CD4-positive, alpha-beta T cell treated with Interleukin-1 beta for 1 hour (primary cell): ENCODE measurements around the gene CEP126.

Experiments used
- DNase-seq, 2 donors: peaks; one replicate each; pipeline ENCODE4 v3.0.0-alpha.2; 2020 to 2022

Gene CEP126, protein sequence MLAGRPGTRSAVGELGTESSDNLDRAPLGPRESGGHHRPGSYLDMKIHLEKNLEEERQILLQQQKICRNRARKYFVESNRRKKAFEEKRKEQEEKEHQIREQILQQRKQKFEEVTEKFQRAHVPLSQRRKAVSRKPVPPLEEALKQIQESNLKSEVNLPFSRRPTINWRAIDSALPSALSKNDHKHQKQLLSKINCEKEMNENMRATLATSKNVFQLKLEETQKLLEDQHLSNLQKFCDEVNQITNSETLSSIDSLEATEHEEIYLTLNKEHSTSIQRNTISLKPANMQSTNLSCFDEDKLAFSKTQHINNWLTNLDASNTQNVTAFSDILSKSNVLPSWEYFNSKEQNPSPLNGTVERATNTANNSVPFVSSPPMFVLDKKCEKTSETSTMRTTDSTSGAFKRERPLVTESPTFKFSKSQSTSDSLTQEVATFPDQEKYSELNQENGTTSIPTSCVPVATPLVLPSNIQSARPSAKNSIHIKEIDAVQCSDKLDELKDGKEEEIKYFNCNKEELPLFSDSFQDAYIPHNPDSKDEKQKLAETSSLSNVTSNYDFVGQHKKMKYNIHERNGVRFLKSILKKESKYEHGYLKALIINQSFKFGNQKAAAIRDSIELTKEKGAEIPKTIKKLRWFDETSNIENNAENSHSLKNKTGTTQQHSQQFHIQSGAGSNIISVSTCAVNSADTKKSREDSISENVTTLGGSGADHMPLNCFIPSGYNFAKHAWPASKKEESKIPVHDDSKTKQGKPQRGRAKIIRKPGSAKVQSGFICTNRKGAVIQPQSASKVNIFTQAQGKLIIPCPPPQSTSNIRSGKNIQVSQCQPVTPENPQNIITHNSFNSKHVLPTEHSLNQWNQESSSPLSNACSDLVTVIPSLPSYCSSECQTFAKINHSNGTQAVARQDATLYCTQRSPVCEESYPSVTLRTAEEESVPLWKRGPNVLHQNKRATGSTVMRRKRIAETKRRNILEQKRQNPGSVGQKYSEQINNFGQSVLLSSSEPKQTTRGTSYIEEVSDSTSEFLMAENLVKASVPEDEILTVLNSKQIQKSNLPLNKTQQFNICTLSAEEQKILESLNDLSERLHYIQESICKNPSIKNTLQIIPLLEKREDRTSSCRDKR

GRCh38 chr11:101914738-101915426 is at the start of gene CEP126:
Gene CEP126 (plus strand): TSS chr11:101915010. CDS start chr11:101915285, 275 bp downstream.
- DNase-seq, result peak; percentile 93 to 94

DNA sequence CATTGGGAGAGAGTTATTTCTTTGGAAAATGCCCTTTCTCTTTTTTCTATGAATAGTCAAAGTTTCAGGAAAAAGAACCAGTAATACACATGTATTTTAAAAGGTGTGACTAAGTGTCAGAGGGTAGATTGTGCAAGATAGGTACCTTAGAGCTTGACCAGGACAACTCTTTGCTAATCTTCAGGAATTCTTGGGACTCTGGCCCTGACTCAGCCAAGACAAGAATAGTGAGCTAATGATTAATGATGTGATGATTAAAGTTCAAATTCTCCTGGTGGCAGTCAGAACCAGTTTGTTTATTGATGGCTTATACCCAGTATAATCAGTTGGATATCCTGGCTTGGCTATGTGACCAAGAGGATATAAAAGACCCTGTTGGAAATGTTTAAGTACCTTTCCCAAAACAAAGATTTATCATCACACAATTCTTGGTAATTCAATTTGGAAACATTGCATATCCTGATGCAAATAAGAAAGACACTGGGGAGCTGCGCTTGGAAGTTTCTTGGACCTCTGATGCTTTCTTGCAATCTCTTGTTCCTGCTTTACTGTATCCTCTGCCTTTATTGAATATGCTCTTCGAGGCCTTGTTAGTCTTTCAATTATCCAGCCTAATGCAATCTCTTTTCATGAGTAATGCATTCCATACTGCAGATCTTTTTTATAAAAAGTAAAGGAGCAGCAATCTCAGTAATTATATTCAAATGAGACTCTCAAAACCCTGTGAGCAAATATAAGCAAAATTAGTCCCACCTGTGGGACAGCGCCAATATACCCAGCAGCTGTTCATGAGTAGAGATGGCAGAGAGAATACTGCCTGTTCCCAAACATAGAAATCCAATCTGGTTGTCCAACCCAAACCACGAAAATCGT is 48.0 kb upstream of the CEP126 start:
- no peak for DNase-seq

GRCh38 chr11:101867951-101868350 is 46.9 kb upstream of the CEP126 start:
- no peak for DNase-seq

- DNase-seq, result no peak
These were observed 44.3 kb upstream of the CEP126 start for GRCh38 chr11:101870510-101870909.

GRCh38 chr11:101872171-101872882 is 42.5 kb upstream of the CEP126 start:
- DNase-seq, result no peak

GRCh38 chr11:101880222-101880621 is 34.6 kb upstream of the CEP126 start:
- DNase-seq, result no peak

GRCh38 chr11:101881586-101881985 is 33.2 kb upstream of the CEP126 start:
- no peak for DNase-seq

DNA sequence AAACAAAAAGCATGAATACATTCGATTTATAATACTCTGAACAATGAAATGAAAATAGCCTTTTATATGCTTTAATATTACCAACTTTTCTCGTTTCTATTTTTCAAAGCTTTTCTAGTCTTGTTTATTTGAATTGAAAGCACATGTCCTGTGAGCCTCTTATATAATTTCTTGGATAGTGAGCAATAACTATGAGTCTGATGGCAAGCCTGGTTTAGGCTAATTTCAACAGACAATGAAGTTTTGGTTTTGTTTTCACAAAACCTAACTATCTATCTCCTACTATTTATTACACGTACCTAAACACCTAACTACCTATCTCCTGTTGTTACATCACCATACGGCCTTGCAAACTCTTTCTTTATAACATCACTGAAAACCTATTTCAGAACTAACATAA is 29.2 kb upstream of the CEP126 start:
- DNase-seq, result no peak

DNA sequence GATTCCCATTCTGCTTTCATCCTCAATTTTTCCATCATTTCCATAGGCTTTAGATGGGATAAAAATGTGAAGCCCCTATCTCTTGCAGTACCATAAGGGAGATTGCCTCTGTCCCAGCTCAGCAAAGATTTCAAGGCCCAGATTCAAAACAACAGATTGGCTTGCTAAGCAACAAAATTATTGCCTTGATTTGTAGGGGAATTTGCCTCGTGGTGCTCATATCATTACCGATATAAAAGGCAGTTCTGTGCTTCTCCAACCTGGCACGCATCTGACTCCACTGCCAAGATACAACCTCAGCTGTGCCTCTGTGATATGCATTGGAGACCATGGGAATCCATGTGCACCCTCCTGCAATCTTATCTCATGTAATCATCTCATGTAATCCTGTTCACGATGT is 25.0 kb upstream of the CEP126 start:
- DNase-seq, result no peak

- no peak for DNase-seq
These were observed 20.3 kb upstream of the CEP126 start for GRCh38 chr11:101894505-101894904.

DNA sequence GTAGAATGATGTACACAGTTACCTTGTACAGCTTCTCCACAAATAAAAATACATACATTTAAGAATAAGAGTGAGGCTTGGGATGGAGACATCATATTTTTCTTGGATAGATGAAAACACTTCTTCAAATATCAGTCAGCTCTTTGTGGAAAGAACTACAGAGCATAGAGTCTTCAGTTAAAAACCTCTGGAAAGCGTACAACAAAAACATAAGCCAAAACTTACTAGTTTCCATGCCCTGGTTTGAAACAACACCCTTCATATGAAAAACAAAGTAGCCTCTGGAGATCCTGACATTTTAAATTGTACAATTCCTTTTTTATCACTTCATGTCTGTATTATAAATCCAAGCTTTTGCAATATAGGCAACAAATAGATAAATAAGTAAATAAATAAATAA is 7.0 kb upstream of the CEP126 start:
- DNase-seq, result no peak

- no peak for DNase-seq
These were observed 5.7 kb upstream of the CEP126 start for GRCh38 chr11:101909087-101909486.

DNA sequence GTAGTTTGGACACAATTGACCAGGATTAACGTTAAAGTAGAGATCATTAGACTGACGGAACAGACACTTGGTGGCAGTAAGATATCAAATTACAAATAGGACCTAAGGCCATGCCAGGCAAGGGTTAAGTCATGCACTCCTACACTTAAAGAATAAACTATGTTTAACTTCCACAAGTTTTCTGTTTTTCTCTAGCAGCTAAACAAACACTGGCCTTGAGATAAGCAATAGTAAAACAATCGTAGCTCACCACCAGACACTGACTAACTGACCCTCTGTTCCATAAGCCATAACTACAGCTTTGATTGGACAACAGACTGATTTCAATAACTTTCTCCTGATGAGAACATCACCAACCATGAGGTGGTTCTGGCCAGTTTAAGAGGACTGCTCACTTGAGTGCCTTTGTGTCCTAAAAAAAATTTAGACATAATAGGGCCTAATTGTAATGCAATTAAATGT is 2.0 kb upstream of the CEP126 start:
- DNase-seq, result no peak

DNA sequence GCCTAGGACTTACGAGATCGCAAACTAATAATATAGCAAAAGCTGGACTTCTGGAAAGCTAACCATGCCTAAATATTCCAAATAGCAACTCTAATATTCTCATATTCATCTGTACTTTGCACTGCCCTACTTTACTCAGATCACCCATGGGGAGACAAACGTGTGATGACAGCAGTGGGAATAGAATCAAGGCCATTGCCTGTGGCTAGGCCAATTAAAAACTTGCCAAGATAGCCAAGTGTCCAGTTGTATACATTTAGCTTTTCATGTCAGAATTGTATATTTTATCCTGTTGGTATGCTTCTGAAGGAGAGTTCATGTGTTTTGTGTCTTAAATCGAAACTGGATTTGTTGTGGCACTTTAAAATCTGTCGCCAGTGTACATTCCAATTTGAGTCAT is 1.2 kb upstream of the CEP126 start:
- no peak for DNase-seq

DNA sequence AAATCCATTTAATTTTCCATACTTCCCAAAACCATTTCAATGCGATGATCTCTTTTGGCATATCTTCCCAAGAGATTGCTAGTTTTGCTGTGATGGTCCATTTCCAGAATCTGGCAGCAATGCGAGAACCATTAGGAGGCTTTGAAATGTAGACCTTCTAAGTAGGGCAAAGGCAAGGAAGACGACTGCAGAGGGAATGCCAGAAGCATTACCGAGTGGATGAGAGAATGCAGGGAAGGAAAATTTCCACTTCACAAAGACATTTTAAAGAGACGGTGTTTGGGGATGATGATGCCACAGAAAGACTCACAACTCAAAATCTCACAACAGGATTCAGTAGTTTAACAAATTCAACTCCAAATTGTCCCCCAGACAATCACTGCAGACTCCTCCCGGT is 471 bp upstream of the CEP126 start:
- DNase-seq, result no peak

- DNase-seq, result peak; percentile 15 to 39
These were observed 1.0 kb downstream of the CEP126 start for GRCh38 chr11:101915791-101916291.

GRCh38 chr11:101916422-101916821 is 1.6 kb downstream of the CEP126 start, which contains the start of gene ANGPTL5:
Gene ANGPTL5 (minus strand): TSS chr11:101916522. CDS start chr11:101907909, 8,613 bp downstream.
- DNase-seq, result no peak

DNA sequence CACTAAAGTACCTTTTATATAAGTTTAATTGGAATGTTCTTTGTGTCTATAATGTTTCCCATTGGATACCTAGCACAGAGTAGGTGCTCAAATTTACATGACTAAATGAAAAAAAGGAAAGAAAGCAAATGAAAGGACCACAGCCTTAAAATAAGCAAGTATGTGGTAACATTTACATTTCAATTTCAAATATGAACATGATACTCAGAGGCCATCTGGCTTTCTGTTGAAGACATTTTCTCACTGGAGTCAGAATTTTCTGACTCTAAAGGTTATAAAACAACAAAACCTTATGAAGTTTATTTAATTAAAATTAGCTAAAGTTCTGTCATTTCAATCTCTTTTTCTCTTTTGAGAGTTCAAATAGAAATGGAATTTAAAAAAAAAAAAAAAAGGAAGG is 2.4 kb downstream of the CEP126 start:
- DNase-seq, result no peak

DNA sequence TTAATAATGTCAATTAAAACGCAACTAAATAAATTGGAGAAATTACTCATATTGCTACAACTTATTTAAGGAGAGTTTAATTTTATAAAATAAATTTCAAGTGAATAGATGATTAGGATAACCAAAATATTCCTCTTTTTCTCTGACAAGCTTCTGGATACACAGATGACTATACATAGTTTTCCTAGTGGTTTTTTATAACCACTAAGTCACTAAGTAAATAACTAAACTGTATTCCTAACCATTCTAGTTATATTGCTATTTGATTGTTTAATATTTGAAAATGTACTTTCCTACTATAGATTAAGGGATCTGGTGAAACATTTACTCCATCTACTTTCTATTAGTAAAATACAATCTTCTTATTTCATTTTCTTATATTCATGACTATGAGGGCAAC is 6.2 kb downstream of the CEP126 start:
- DNase-seq, result no peak

- DNase-seq, result no peak
These were observed 8.7 kb downstream of the CEP126 start for GRCh38 chr11:101923554-101923953.
